Measurements from ENCODE around the gene OR1J4. TPM values are rescaled to one million over a fixed set of nuclear protein-coding genes. Genes with fewer than 3 reads are reported as not detected.
A peak's percentile ranks its signal among the peaks of the same experiment; 100 is the strongest.
"Not testable (repeated sequence)": the region's sequence is repeated elsewhere in the genome, so short reads cannot be mapped to it uniquely, and the experiment has no call there.

The OR1J4 gene
- total and polyA plus RNA-seq, 4 donors, result not detected

DNA sequence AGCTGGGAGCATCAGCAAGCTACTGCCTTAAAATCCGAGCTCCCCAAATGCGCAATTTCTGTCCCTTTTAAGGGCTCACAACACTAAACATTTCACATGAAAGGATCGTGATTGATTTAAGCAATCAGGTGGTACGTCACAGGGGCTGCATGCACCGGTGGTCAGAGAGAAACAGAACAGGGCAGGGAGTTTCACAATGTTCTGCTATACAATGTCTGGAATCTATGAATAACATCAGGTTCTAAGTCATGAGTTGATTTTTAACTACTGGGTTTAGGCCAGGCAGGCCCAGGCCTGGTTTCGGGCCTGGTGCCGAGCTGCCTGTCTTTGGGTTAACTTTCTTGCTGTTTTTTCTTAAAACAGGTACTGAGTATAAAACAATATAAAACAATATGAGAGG is 18.1 kb downstream of the OR1J4 start:
- not testable (repeated sequence) for H3K4me3 ChIP-seq (ENCODE audit: low read depth in 1 of 3, low read length in 3 of 3); H3K36me3 ChIP-seq (ENCODE audit: control insufficient read depth in 4 of 4, insufficient read depth in 3 of 4, low read depth in 1 of 4, low read length in 3 of 4); DNase-seq (ENCODE audit: low spot score); H3K9ac ChIP-seq (ENCODE audit: low read depth in 1 of 2, low read length in 2 of 2); H3K9me3 ChIP-seq (ENCODE audit: control insufficient read depth in 4 of 4, low read length in 3 of 4); H3K27ac ChIP-seq (ENCODE audit: low read depth in 1 of 2, low read length in 2 of 2); H3K27me3 ChIP-seq (ENCODE audit: control insufficient read depth in 4 of 4, insufficient read depth in 4 of 4, low read length in 3 of 4); H3K4me1 ChIP-seq (ENCODE audit: control insufficient read depth in 4 of 4, insufficient read depth in 4 of 4, low read length in 3 of 4)
- 72% methylated on average over 7 of the region's 7 CpGs for WGBS

DNA sequence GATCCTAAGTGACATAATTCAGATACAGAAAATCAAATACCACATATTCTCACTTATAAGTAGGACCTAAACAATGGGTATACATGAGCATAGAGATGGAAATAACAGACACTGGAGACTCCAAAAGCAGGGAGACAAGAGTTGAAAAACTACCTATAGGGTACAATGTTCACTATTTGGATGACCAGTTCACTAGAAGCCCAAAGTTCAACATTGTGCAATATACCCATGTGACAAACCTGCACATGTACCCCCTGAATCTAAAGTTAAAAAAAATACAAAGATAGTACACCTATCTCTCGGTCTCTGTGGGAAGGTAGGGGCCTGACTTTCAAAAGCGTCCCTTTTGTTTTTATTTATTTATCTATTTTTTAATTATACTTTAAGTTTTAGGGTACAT is 19.8 kb downstream of the OR1J4 start:
- H3K27ac ChIP-seq (ENCODE audit: low read depth in 1 of 2, low read length in 2 of 2), result no peak overlapping the region
- H3K4me1 ChIP-seq (ENCODE audit: control insufficient read depth in 4 of 4, insufficient read depth in 4 of 4, low read length in 3 of 4), result no peaks in the 10 kb centered on the region
- no peak overlapping the region for H3K4me3 ChIP-seq (ENCODE audit: low read depth in 1 of 3, low read length in 3 of 3)
- no peak for DNase-seq (ENCODE audit: low spot score)
- H3K9me3 ChIP-seq (ENCODE audit: control insufficient read depth in 4 of 4, low read length in 3 of 4), result peaks cover 0 to 5% (median 0%) of the 10 kb centered on the region in 4 donors
- no peak overlapping the region for H3K9ac ChIP-seq (ENCODE audit: low read depth in 1 of 2, low read length in 2 of 2)
- TF ChIP-seq FOXA1 (IDR thresholded peaks at IDR 0.05) (no peak), HNF4A (conservative IDR thresholded peaks at IDR 0.05) (peak; percentile 45 to 52), YY1 (IDR thresholded peaks at IDR 0.05) (no peak), GABPA (IDR thresholded peaks at IDR 0.05 in 1 of 2, conservative IDR thresholded peaks at IDR 0.05 in 1 of 2) (no peak), REST (IDR thresholded peaks at IDR 0.05) (no peak), NR2F2 (IDR thresholded peaks at IDR 0.05) (no peak)
- H3K36me3 ChIP-seq (ENCODE audit: control insufficient read depth in 4 of 4, insufficient read depth in 3 of 4, low read depth in 1 of 4, low read length in 3 of 4), result no peaks in the 10 kb centered on the region
- H3K27me3 ChIP-seq (ENCODE audit: control insufficient read depth in 4 of 4, insufficient read depth in 4 of 4, low read length in 3 of 4), result peaks cover 0 to 2% (median 0%) of the 10 kb centered on the region in 4 donors
- WGBS, result 64% methylated on average over 2 of the region's 2 CpGs

DNA sequence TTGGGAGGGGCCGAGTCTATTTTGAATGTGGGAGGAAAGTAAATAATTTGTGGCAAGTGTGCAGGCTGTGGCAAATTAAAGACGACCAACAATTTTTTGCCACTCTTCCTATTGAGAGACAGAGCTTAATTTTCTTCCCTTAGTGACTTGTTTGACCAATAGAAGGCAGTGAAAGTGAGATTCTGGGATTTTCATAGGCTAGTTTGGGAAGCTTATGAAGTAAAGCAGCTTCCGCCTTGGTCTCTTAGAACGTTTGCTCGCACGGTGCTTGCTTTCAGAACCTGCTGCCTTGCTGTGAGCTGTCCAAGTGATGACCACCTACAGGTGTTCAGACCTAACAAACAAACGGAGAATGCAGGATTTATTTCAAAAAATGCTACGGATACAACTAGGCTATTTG is 27.3 kb downstream of the OR1J4 start:
- no peak overlapping the region for H3K4me3 ChIP-seq (ENCODE audit: low read depth in 1 of 3, low read length in 3 of 3)
- TF ChIP-seq JUND (IDR thresholded peaks at IDR 0.05) (no peak), SP1 (IDR thresholded peaks at IDR 0.05) (no peak), HNF4A (conservative IDR thresholded peaks at IDR 0.05) (no peak), REST (IDR thresholded peaks at IDR 0.05) (no peak), EGR1 (IDR thresholded peaks at IDR 0.05; ENCODE audit: low read depth in 2 of 2) (no peak), NR2F2 (IDR thresholded peaks at IDR 0.05) (no peak), ZBTB33 (IDR thresholded peaks at IDR 0.05) (no peak), FOXA2 (IDR thresholded peaks at IDR 0.05) (no peak), GABPA (IDR thresholded peaks at IDR 0.05 in 1 of 2, conservative IDR thresholded peaks at IDR 0.05 in 1 of 2) (no peak), HNF4G (IDR thresholded peaks at IDR 0.05) (no peak), CTCF (IDR thresholded peaks at IDR 0.05; ENCODE audit: low read depth, low read length, missing input control) (no peak), YY1 (IDR thresholded peaks at IDR 0.05) (no peak), FOXA1 (IDR thresholded peaks at IDR 0.05) (no peak), RAD21 (IDR thresholded peaks at IDR 0.05) (no peak)
- TF ChIP-seq, protein P1, sequence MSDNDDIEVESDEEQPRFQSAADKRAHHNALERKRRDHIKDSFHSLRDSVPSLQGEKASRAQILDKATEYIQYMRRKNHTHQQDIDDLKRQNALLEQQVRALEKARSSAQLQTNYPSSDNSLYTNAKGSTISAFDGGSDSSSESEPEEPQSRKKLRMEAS (IDR thresholded peaks at IDR 0.05), result no peak
- TF ChIP-seq, protein P2, sequence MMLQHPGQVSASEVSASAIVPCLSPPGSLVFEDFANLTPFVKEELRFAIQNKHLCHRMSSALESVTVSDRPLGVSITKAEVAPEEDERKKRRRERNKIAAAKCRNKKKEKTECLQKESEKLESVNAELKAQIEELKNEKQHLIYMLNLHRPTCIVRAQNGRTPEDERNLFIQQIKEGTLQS (IDR thresholded peaks at IDR 0.05), result no peak
- 58% methylated on average over 8 of the region's 8 CpGs for WGBS
- H3K9me3 ChIP-seq (ENCODE audit: control insufficient read depth in 4 of 4, low read length in 3 of 4), result no peaks in the 10 kb centered on the region
- H3K27ac ChIP-seq (ENCODE audit: low read depth in 1 of 2, low read length in 2 of 2), result no peak overlapping the region
- H3K9ac ChIP-seq (ENCODE audit: low read depth in 1 of 2, low read length in 2 of 2), result no peak overlapping the region
- no peaks in the 10 kb centered on the region for H3K4me1 ChIP-seq (ENCODE audit: control insufficient read depth in 4 of 4, insufficient read depth in 4 of 4, low read length in 3 of 4)
- H3K36me3 ChIP-seq (ENCODE audit: control insufficient read depth in 4 of 4, insufficient read depth in 3 of 4, low read depth in 1 of 4, low read length in 3 of 4), result no peaks in the 10 kb centered on the region
- H3K27me3 ChIP-seq (ENCODE audit: control insufficient read depth in 4 of 4, insufficient read depth in 4 of 4, low read length in 3 of 4), result peaks cover 0 to 5% (median 0%) of the 10 kb centered on the region in 4 donors
- DNase-seq (ENCODE audit: low spot score), result no peak
